GM21723 (cell line): ENCODE results near the gene CT83.

Experiments used
- ATAC-seq: cut with Tn5 transposase; IDR thresholded peaks from one replicate; pipeline ENCODE4 v1.9.1; 2021; ENCODE audit warnings: mild to moderate bottlenecking, moderate library complexity; ENCODE audit not compliant: unreplicated experiment

The CT83 gene

GRCh38 chrX:116462822-116463221 is at the start of gene CT83:
CT83 (minus strand) TSS chrX:116462976; CDS start chrX:116462856, 120 bp downstream.
- ATAC-seq, result no peak

GRCh38 chrX:116499780-116500179 is 37.0 kb upstream of the CT83 start:
- no peak for ATAC-seq

GRCh38 chrX:116493271-116493670 is 30.5 kb upstream of the CT83 start:
- ATAC-seq, result no peak

- no peak for ATAC-seq
Observed at GRCh38 chrX:116490104-116490503, 27.3 kb upstream of the CT83 start.

GRCh38 chrX:116480059-116480458 is 17.3 kb upstream of the CT83 start:
- ATAC-seq, result no peak

GRCh38 chrX:116449156-116449555 is 13.6 kb downstream of the CT83 start:
- no peak for ATAC-seq

- no peak for ATAC-seq
Observed at GRCh38 chrX:116436358-116436816, 26.4 kb downstream of the CT83 start, which contains the start of gene SLC6A14. SLC6A14 (plus strand) TSS chrX:116436606; CDS start chrX:116436710, 104 bp downstream.

- no peak for ATAC-seq
Observed at GRCh38 chrX:116435597-116435996, 27.2 kb downstream of the CT83 start.

- ATAC-seq, result no peak
Observed at GRCh38 chrX:116427978-116428377, 34.8 kb downstream of the CT83 start.

- ATAC-seq, result no peak
Observed at GRCh38 chrX:116417968-116418367, 44.8 kb downstream of the CT83 start.

- no peak for ATAC-seq
Observed at GRCh38 chrX:116417214-116417613, 45.6 kb downstream of the CT83 start.

- no peak for ATAC-seq
Observed at GRCh38 chrX:116413273-116413672, 49.5 kb downstream of the CT83 start.
